HUDEP-2 (cell line): ENCODE measurements around the gene IGFBP4.
A peak's percentile ranks its signal among the peaks of the same experiment; 100 is the strongest.

Source experiments
- DNase-seq, 76 experiments: peaks; one replicate each; lab custom pipeline; 2025; ENCODE audit not compliant: unreplicated experiment in 76 of 76; lab: John Stamatoyannopoulos, UW

Gene IGFBP4

DNA sequence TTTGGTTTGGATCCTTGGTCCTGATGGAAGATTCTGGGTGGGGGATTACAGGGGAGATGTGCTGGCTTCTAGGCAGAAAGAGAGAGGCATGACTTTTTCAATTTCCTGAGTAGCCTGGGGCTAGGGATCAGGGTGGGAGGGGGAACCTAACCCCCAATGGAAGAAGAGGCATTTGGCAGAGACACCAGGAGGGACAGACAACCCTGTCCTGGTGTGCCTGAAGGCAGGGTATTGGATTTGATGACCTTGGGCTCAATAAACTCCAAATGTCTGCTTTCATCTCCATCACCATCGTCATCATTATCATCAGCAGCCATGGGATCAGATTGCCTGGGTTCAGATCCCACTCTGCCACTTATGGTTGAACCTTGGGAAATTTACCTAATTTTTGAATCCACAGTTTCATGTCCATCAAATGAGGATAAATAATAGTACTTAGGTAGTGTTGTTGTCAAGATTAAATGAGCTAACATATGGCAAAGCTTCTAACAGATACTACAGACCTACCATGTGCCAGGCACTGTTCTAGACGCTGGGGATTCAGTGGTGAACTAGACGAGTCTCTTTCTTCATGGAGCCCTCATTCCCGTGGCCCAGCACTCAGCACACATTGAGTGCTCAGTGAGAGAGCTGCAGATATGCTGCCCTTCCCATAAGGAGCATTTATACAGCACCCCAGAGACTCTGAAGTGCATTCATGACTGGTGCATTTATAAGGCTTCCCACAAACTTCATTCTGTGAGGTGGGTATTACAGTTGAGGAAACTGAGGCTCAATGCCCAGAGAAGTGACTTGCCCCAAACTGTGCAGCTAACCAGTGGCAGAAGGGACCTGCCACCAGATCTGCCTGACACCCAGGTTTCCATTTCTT, 26.8 kb downstream of the IGFBP4 start:
- no peak for DNase-seq

DNA sequence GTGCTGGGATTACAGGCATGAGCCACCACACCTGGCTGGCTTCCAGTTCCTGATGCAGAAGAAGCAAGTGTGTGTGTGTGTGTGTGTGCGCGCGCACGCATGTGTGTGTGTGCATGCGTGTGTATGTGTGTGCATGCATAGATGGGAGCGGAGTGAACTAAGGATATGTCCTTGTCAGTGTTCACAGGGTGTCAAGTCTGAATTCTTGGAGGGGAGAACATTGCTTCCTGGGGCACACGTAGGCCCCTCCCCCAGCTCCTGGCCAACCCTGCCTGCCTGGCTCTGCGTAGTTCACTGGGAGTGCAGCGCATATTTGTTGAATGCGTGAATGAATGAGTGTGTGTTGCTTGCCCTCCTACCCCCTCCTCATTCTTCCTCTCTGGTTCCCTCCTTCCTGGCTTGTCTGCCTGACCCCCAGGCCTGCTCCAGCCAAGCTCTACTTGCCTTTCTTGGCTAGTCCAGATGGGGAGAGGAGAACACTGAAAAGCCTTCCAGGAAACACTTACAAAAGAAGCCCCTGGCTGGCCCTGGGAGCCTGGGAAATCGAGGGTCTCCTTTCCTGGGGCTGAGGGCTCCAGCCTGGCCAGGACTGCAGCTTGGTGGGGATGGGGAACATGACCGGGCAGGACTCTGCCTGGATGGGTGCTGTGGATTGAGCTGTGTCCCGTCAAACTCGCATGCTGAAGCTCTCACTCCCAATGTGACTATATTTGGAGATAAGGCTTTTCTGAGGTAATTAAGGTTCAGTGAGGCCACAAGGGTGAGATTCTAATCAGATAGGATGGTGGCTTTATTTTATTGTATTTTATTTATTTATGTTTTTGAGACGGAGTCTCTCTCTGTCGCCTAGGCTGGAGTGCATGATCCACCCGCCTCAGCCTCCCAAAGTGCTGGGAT, 27.9 kb downstream of the IGFBP4 start:
- peak in 1 of 76 experiments; percentile 29 for DNase-seq

DNA sequence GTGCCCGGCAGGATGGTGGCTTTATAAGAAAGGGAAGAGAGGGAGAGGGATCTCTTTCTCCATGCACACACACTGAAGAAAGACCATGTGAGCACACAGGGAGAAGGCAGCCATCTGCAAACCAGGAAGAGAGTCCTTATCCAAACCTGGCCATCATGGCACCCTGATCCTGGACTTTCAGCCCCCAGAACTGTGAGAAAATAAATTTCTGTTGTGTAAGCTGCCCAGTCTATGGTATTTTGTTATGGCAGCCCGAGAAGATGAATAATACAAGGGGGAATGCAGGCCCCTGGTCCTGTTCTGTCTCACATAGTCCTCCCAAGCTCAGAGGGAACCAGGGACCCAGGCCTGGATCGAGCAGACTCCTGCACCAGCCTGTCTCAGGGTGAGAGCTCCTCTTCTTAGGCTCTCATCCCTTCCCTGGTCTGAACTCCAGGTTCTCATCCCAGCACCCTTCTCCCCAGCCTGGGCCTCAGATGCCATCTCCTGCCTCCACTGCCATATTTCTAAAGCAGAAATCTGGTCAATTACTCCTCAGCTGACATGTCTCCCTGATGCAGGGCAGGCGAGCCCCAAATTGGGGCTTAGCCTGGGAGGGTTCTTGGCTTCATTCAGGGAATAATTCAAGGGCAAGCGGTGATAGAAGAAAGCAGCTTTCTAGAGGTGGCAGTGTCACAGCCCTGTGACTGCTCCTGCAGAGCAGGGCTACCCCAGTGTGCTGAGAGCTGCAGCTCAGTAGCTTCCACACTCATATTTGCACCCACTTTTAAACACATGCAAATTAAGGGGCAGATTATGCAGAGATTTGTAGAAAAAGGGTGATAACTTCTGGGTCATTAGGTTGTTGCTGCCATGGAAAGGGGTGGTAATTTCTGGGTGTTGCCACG, 28.8 kb downstream of the IGFBP4 start:
- DNase-seq: no peak

DNA sequence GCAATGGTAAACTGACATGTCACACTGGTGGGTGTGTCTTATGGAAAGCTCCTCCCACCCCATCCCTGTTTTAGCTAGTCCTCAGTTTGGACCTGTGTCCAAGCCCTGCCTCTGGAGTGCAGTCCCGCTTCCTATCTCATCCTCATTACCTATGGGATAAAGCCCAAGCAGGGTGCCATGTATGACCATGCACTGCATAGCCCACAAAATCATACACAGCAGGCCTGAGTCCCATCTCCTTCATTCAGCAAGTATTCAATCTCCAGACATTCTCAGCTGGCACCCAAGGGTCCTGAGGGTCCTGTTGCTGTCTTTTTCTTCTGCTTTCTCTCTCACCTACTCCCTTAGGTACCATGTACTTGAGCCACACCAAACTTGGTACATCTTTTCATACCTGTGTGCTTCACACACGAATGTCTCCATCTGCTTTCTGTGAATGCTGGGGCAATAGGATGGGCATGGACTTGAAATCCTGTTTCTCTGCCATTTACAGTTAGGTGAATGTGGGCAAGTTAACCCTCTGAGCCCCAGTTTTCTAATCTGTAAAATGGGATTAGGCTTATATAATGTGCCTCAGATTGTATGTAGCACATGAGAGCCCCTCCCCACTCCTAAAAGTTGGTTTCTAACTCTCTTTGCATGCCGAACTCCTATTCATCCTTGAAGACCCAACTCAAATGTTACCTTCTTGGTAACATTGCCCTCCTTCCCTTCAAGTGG, 29.6 kb downstream of the IGFBP4 start:
- peak in 6 of 76 experiments; percentile 5 to 15 (median 11) for DNase-seq

DNA sequence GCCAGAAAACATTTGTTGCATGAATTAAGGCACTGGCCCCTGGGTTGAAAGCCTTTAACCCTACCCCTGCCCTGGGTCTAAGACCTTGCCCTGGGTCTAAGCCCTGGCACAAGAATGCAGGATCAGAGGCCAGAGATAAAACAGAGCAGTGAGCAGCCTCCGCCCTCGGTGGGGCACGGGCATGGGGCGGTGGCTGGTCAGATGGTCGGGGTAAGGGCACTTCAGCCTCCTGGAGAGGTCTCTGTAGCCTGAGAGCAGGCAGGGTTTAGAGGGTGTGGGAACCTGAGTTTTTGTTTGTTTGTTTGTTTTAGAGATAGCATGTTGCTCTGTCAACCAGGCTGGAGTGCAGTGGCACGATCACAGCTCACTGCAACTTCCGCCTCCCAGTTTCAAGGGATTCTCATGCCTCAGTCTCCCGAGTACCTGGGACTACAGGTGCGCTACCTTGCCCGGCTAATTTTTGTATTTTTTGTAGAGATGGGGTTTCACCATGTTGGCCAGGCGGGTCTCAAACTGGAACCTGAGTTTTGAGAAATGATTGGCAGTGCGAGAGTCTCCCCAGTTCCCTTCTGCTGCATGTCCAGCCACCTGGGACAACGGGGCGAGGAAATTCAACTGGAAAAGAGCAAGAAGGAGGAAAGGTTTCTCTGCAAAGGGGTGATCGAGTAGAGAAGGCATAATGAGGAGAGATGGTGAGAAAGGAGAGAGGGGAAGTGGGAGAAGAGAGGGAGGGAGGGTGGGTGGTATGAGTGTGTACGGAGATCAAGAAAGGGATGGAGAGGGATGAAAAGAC, 30.5 kb downstream of the IGFBP4 start:
- DNase-seq: peak in 20 of 76 experiments; percentile 9 to 39 (median 16)

DNA sequence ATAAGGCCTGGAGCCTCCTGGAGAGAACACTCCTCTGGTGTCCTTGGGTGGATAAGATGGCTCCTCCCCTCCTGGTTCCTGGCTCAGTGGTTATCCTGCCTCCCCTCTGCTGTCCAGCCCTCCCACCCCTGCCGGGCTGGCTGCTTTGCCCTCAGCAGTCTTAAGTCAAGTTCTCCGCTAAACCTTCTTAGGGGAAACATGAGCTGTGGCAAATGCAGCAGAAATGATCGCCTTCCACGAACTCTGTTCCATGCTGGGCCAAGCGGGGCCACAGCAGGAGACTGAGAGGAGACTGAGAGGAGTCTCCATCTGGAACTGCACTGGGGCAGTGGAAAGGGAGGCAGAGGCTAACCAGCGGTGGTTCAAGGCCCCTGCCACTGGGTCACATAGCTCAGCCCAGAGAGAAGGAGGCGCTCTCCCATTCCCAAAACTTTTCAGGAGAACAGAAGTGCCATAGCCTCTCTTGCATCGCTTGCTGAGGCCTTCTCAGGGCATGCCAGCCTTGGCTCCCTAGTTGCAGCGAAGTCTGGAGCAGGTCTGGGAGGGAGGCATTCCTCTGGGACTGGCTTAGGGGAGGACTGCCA, 31.3 kb downstream of the IGFBP4 start:
- DNase-seq: peak in 1 of 76 experiments; percentile 5

DNA sequence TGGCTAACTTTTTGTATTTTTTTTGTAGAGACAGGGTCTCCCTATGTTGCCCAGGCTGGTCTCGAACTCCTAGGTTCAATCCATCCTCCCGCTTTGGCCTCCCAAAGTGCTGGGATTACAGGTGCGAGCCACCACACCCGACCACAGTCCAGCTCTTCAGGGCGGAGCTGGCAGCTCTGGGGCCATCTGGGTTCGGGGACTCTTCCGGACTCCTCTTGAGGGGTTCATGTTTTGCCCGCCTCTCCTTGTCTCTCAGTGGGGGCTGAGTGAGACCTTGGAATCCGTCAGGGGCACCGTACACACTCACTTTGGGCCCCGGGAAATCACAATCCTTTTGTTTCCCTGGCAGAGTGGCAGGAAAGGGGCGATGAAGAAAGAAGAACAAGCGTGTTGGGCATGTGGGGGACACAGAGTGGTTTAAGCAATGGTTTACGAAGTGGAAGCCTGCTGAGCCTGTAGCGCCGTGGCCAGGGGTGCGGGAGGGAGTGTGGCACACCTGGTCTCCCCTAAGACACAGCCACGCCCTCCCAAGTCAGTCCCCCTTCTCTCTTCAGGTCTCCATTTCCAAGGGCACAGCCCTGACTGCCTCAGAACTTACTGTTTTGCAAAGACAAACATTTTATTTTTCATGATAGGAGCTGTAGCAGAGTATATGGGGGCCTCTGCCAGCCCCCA, 32.1 kb downstream of the IGFBP4 start:
- DNase-seq: no peak

DNA sequence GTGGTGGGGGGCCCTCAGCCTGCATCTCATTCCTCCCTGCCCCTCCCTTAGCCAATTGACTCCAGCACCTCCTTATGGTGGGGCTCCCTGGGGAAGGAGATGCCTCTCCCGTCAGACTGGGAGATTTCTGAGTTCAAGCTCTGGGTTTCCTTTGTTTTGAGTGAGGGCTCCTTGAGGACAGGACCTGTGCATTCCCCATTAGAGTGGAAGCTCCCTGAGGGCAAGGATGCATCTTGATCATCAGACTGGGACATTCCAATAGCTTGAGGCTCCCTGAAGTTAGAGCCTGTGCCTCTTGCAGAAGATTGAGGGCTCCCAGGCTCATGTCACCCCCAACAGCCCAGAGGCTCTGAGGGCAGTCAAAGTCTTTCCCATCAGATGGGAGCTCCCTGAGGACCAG, 34.5 kb downstream of the IGFBP4 start:
- DNase-seq: no peak

DNA sequence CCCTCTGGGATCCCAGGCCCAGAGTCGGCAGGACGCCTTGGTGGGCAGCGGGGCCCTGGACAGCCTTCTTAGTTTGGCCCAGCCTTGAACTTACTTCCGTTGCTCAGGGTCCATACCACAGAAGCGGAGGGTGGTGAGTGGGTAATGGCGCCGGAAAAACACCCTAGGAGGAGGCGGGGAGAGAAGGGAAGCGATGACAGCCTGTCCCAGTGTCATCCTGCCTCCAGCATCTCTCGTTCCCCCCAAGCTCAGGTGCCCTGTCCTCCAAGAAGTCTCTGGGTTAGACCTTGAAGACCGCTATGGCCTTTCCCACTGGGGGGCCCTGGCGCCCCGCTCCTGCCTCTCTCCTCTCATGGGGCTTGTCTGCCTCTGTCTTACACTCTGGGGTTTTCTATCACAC, 35.2 kb downstream of the IGFBP4 start:
- no peak for DNase-seq

DNA sequence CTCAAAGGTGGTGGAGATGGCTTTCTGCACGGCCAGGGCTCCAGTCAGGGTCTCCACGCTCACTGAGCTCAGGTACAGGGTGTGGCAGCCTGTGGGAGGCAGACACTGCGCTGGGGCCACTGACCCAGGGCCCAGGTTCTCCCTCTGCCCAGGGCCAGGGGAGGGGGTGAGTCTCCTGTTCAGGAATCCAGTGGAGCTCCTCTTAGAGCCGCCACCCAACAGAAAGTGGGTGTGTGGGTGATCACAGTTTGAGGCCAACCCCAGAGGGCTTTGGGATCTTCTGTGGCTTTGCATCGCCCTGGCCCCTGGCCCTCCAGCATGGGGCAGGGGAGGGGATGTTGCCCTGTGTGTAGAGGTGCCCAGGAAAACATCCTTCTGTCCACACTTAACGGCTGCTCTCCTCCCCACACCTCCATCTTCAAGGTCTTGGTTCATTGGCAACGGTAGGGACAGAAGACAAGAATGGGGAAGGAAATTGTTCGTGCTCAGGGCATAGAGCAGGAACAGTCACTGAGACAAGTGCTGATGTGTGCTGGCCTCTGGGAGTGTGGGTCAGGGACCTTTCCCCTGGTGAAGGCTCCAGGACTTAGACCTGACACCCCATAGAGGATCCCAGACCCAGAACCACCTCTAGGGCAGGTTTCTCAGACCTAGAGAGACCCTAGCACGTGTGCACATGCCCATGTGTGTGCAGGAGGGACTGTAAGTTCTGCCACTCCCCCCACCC, 36.7 kb downstream of the IGFBP4 start:
- DNase-seq: no peak

DNA sequence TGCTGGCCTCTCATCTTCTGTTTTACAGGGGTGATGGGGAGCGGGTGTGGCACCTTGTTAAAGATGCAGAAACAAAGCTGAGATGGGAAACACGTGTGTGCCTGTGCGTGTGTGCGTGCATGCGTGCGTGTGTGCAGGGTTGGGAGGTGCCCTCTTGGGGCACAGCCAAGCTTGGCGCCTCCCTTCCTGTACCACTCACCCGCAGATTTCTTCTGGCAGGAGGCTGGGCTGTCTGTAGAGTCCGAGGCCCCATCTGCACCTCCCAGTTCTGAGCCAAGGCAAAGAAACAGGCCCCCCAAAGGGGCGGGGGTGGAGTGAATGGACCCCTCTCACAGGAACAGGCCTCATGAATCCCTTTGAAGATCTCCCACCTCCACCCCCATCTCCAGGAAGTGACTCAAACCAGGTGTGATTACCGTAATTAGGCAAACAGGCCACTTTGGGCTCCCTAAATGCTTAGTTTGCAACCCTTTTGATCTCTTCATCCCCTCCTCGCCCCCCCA, 37.3 kb downstream of the IGFBP4 start:
- DNase-seq: peak in 52 of 76 experiments; percentile 7 to 65 (median 36)

DNA sequence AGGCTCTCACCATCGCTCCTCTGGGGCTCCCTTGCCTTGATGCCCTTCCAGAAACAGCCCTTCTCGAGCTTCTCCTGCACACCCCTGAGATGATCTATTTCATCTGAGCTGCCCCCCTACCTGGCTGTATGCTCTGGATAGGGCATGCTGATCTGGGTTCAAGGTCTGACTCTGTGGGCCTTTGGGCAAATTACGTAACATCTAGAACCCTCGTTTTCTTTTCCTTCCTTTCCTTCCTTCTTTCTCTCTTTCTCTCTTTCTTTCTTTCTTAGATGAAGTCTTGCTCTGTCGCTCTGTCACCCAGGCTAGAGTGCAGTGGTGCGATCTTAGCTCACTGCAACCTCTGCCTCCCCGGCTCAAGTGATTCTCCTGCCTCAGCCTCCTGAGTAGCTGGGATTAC, 37.9 kb downstream of the IGFBP4 start:
- DNase-seq: no peak

DNA sequence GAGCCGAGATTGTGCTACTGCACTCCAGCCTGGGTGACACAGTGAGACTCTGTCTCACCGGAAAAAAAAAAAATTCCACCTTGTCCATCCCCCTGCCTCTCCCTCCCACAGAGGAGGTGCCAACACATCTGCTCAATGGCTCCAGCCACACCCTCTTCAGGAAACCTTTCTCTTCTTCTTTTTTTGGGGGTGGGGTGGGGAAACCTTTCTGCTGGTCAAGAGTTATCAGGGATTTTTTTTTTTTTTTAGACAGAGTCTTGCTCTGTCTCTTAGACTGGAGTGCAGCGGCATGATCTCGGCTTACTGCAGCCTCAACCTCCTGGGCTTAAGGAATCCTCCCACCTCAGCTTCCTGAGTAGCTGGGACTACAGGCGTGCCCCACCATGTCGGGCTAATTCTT, 39.5 kb downstream of the IGFBP4 start:
- no peak for DNase-seq

DNA sequence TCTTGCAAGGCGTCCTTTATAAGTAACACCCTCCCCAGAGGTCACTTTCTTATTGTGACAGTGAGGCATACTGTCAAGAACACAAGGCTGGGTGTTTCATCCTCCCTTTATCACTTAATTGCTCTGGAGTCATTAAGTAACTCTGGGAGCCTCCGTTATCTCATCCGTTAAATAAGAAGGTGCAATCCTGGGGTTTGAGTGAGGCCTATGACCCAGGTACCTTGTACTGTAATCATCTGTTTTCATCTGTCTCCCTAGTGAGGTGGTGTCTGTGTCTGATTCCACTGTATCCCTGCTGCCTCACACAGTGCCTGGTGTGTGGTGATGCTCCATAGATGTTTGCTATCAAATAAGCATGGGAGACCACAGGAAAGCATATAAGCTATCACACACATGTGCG, 40.4 kb downstream of the IGFBP4 start:
- no peak for DNase-seq

DNA sequence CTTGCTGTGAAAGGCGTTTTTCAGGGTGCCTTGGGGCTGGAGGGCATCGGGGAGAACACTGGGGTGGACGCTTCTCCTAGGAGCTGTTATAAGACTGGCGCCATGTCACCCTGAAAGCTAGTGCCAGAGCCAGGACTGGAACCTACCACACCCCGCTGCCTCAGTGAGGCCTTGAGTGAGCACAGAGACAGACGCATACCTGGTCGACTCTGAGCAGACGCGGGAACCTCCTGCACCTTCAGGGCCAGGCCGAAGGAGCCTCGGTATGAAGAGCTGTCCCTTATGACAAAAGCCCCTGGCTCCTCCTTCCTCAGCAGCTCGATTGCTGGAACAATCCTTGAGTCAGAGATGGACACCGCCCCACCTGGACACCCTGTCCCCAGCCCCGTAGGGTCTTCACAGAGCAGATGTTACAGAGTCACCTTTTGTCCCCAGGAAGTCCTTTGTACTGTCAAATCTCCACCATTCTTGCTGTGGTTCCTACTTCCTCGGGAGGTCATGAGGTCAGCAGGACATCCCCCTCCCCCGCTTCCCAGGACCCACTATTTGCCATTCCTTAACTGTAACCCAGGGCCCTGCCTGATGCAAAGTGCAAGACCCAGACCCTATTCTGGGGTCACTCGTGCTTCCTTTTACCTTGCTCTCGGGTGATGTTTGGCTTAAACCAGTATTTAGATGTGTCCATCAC, 41.2 kb downstream of the IGFBP4 start:
- no peak for DNase-seq

DNA sequence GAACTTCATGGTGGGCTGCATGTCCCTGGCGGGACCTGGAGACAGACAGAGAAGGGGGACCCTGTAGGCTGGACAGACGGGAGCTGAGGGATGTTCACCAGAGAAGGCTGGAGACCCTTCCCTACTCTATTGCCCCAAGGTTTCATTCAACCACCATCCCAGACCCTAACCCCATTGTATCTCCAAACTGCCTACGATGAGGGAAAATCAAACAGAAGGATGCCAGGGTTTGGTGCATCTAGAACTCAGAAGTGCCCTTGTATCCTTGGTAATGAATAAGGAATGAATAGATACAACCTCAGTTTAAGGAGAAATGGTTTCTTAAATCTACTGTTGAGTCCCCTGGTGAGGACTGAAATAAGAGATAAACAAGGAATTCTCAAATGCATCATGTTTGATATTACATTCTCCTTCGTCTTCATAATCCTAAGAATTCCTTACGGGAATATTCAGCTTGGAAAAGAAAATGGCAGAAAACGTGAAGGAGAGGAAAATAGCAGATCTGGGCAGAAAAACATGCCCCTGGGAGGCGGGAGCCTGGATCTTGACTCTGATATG, 41.8 kb downstream of the IGFBP4 start:
- no peak for DNase-seq
